Activated CD8-positive, alpha-beta T cell treated with anti-CD3 and anti-CD28 coated beads for 36 hours (primary cell): ENCODE data around the gene SFTA2. TPM values are rescaled to one million over a fixed set of nuclear protein-coding genes. Genes with fewer than 3 reads are reported as not detected.

Source experiments
- ATAC-seq: fragments of 200-7000 bp; cut with Tn5 transposase; one replicate; pipeline ENCODE4 v1.10.0; 2021; ENCODE audit warnings: mild to moderate bottlenecking, moderate library complexity
- CTCF ChIA-PET: fragments of 350-600 bp; sonication (Branson Sonifier 250); formaldehyde crosslinking; loops from one replicate; lab custom pipeline; 2021; ENCODE audit warnings: antibody characterized with exemption; lab: Charles Lee
- POLR2A ChIA-PET: fragments of 350-600 bp; sonication (Branson Sonifier 250); formaldehyde crosslinking; loops from one replicate; lab custom pipeline; 2021; ENCODE audit warnings: antibody characterized with exemption; lab: Charles Lee
- DNase-seq: peaks from one replicate; pipeline ENCODE4 v3.0.0-alpha.2; 2020
- H3K27ac Mint-ChIP-seq: one replicate; pipeline ENCODE4 v1.8.0; 2021; ENCODE audit warnings: mild to moderate bottlenecking, mixed read lengths
- H3K27me3 Mint-ChIP-seq: one replicate; pipeline ENCODE4 v1.8.0; 2021; ENCODE audit warnings: mixed read lengths
- H3K36me3 Mint-ChIP-seq: one replicate; pipeline ENCODE4 v1.8.0; 2021; ENCODE audit warnings: low read depth, mixed read lengths
- H3K4me1 Mint-ChIP-seq: one replicate; pipeline ENCODE4 v1.8.0; 2021; ENCODE audit warnings: low read depth, mixed read lengths
- H3K4me3 Mint-ChIP-seq: one replicate; pipeline ENCODE4 v1.8.0; 2021; ENCODE audit warnings: mild to moderate bottlenecking, moderate library complexity, mixed read lengths
- H3K9me3 Mint-ChIP-seq: one replicate; pipeline ENCODE4 v1.8.0; 2021; ENCODE audit warnings: mixed read lengths
- intact Hi-C: fragments of 100-400 bp; cut with micrococcal nuclease; formaldehyde crosslinking; loops from one replicate; pipeline ENCODE4 v1.10.0; 2022
- total RNA-seq, 2 experiments: library from RNA; stranded (reverse); gene quantifications; one replicate each; pipeline ENCODE4 v1.2.3, GENCODE V29; 2021
- TF ChIP-seq, protein P1 (sequence below): fragments of 200-600 bp; IDR thresholded peaks from one replicate; pipeline ENCODE4 v1.8.0; 2022; ENCODE audit warnings: antibody characterized with exemption, mild to moderate bottlenecking

Gene SFTA2
- total RNA-seq, 2 experiments from 2014 or later = not detected

DNA sequence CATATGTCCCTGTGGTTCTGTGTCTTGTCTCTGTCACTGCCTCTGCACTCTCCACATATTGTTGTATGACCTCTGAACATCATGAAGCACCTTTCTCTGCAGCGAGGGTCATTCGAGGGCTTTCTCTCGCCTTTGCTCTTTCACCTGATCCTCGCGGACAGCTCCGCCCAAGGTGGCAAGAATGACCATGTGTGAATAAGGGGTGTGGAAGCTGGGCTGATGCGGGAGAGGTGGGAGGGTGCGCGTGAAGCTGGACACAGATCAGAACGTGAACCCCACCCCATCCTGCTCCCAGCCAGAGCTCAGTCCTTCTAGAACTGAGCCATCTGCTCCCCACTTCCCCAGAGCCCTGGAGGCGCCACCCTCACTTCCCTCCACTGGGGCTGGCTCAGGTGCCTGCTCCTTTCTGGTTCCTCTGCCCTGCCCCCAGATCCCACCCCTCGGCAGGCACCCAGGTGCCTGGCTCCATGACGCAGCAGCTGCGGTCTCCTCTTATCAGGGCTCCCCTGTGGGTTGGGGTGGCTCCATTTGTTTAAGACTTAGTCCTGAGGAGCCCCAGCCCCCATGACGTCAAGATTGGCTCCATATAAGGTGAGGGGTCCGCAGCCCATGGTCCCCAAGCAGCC lies 8.5 kb upstream of the SFTA2 start, which contains the start of gene MUCL3:
MUCL3 (plus strand) TSS at position 613 of the 626 bp plus-strand sequence. CDS start 27 bp downstream, outside the sequence.
- intact Hi-C loops = no loop called here
- H3K27me3 Mint-ChIP-seq = peaks cover 44% of the 10 kb centered on the region
- no peak for DNase-seq
- ChIA-PET POLR2A (no interaction called here), CTCF (interaction anchor here (1.2 kb wide), 1 partner anchor 139 kb away, joined by 4 read pairs; no protein-coding TSS in a partner anchor)
- H3K9me3 Mint-ChIP-seq = no peaks in the 10 kb centered on the region
- no peaks in the 10 kb centered on the region for H3K4me1 Mint-ChIP-seq
- H3K36me3 Mint-ChIP-seq = no peaks in the 10 kb centered on the region
- H3K27ac Mint-ChIP-seq = no peak within 1 kb of the TSS
- TF ChIP-seq, protein P1, sequence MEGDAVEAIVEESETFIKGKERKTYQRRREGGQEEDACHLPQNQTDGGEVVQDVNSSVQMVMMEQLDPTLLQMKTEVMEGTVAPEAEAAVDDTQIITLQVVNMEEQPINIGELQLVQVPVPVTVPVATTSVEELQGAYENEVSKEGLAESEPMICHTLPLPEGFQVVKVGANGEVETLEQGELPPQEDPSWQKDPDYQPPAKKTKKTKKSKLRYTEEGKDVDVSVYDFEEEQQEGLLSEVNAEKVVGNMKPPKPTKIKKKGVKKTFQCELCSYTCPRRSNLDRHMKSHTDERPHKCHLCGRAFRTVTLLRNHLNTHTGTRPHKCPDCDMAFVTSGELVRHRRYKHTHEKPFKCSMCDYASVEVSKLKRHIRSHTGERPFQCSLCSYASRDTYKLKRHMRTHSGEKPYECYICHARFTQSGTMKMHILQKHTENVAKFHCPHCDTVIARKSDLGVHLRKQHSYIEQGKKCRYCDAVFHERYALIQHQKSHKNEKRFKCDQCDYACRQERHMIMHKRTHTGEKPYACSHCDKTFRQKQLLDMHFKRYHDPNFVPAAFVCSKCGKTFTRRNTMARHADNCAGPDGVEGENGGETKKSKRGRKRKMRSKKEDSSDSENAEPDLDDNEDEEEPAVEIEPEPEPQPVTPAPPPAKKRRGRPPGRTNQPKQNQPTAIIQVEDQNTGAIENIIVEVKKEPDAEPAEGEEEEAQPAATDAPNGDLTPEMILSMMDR = no peak
- ATAC-seq = no peak
- no peak within 1 kb of the TSS for H3K4me3 Mint-ChIP-seq

DNA sequence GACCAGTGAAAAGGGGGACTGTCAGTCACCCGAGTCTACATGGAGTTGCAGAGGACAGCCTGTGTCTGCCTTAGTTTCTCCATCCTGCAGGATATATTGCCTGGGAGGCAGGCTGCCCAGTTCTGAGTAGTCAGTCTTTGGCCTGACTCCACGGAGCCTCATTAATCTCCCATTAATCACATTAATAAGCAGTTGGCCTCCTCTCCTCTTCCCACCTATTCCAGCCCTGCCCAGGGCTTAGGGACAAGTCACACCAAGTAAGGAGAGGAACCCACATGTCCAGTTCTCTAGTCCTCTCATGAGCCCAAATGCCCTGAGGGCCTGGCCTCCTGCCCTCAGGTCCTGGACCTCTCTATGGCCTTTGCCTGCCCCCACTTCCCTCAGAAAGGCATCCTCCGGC lies 7.5 kb upstream of the SFTA2 start:
- Mint-ChIP-seq H3K27me3 (peaks cover 38% of the 10 kb centered on the region), H3K27ac (no peak overlapping the region), H3K36me3 (no peaks in the 10 kb centered on the region), H3K4me1 (no peaks in the 10 kb centered on the region), H3K4me3 (no peak overlapping the region), H3K9me3 (no peaks in the 10 kb centered on the region)
- TF ChIP-seq, protein P1 = no peak
- intact Hi-C loops = no loop called here
- ChIA-PET POLR2A (no interaction called here), CTCF (interaction anchor here (1.5 kb wide), 1 partner anchor 21 kb away, joined by 5 read pairs; no protein-coding TSS in a partner anchor)
- DNase-seq = no peak
- ATAC-seq = no peak

DNA sequence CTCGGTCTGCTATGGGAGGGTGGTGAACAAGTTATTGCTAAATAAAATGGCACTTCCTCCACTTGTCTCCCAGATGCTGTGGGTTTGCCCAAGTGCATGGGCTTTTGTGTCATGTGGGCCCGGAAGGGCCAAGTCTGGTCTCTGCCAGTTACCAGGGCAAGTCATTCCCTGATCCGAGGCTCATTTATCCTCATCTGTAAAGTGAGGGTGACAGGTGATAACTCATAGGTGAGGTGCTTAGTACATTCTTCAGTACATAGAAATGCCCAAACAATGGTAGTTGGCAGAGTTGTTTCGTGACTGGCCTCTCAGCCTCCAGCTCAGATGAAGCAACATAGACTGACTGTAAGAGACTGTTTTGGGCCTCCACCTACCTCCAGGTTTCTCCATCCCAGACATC lies 6.8 kb upstream of the SFTA2 start:
- CTCF ChIA-PET = interaction anchor here (1.5 kb wide), 1 partner anchor 20 kb away, joined by 5 read pairs; no protein-coding TSS in a partner anchor
- Mint-ChIP-seq H3K36me3 (no peaks in the 10 kb centered on the region), H3K4me1 (no peaks in the 10 kb centered on the region), H3K9me3 (no peaks in the 10 kb centered on the region), H3K27ac (no peak overlapping the region), H3K27me3 (peaks cover 35% of the 10 kb centered on the region), H3K4me3 (no peak overlapping the region)
- intact Hi-C loops = no loop called here
- TF ChIP-seq, protein P1 = no peak
- POLR2A ChIA-PET = no interaction called here
- DNase-seq (no peak), ATAC-seq (no peak)

DNA sequence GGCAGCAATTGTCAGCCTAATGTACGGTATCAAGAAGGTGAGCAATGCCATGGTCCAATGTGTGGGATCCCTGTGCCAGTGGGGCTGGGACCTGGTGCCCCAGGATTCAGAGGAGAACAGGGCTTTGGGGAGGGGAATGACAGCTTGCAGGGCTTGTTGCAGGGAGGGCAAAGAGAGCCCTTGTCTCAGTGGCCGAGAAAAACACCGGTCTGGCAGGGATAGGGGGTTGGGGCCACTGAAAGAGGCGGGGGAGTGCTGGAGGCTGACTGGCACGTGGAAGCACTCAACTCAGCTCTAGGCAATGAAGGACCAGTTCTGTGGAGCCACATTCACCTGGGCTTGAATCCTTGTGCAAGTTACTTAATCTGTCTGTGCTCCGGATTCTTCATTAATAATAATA lies 5.3 kb upstream of the SFTA2 start:
- H3K4me3 Mint-ChIP-seq = no peak overlapping the region
- ChIA-PET CTCF (interaction anchor here (0.8 kb wide), 1 partner anchor 101 kb away, joined by 3 read pairs; no protein-coding TSS in a partner anchor), POLR2A (no interaction called here)
- no peak for ATAC-seq
- H3K27me3 Mint-ChIP-seq = peaks cover 23% of the 10 kb centered on the region
- DNase-seq = no peak
- TF ChIP-seq, protein P1 = no peak
- H3K9me3 Mint-ChIP-seq = no peaks in the 10 kb centered on the region
- no peak overlapping the region for H3K27ac Mint-ChIP-seq
- intact Hi-C loops = no loop called here
- no peaks in the 10 kb centered on the region for H3K36me3 Mint-ChIP-seq
- no peaks in the 10 kb centered on the region for H3K4me1 Mint-ChIP-seq

DNA sequence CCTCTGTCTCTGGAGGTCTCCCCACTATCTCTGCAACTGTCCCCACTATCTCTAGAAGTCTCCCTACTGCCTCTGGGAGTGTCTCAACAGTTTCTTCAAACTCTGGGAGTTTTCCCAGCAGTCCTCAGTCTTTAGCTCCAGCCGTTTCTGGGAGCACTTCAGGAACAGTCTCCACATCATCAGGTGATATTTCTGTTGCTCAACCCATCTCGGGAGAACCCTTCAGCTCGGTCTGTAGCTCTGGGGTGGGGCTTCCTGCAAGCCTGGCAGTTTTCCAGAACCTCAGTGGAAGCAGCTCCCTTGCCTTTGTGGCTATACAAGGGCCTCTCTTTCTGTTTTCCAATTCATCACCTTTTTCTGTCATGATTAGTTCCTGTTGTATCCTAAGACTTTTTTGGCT lies 3.0 kb upstream of the SFTA2 start:
- Mint-ChIP-seq H3K4me3 (no peak overlapping the region), H3K36me3 (no peaks in the 10 kb centered on the region), H3K27me3 (peaks cover 11% of the 10 kb centered on the region), H3K4me1 (no peaks in the 10 kb centered on the region), H3K27ac (no peak overlapping the region), H3K9me3 (no peaks in the 10 kb centered on the region)
- DNase-seq = no peak
- POLR2A ChIA-PET = no interaction called here
- intact Hi-C loops = no loop called here
- ATAC-seq = no peak
- CTCF ChIA-PET = interaction anchor here (1.1 kb wide), 2 partner anchors 17 to 194 kb away, joined by 3 read pairs; no protein-coding TSS in a partner anchor
- TF ChIP-seq, protein P1 = no peak
